Activated CD8-positive, alpha-beta memory T cell treated with anti-CD3 and anti-CD28 coated beads for 48 hours (primary cell): Measurements from ENCODE around the gene PRPF4.

Source experiments
- DNase-seq, 3 experiments: peaks; one replicate each; pipeline ENCODE4 v3.0.0-alpha.2; 2020; ENCODE audit warnings: low read depth in 2 of 3, low spot score in 2 of 3

PRPF4 gene

GRCh38 chr9:113310538-113310937 is 35.1 kb downstream of the PRPF4 start:
- DNase-seq, result no peak

DNA sequence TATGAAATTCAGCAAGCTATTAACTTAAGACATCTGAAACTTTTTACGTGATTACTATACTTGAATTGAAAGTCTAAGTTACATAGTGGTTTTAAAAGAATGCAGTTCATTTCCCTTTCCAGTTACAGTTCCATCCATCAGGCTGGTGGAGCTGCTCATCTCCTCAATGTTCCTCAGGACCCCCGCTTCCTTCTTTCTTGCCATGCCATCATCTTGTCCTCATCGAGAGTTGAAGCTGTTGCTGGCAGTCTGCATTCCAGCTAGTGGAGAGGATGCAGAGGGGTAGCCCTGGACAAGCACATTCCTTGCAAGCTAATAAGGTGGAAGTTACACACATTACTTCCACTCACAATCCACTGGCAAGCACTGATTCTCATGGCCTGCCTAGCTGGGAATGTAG is 36.5 kb downstream of the PRPF4 start:
- DNase-seq, result no peak

DNA sequence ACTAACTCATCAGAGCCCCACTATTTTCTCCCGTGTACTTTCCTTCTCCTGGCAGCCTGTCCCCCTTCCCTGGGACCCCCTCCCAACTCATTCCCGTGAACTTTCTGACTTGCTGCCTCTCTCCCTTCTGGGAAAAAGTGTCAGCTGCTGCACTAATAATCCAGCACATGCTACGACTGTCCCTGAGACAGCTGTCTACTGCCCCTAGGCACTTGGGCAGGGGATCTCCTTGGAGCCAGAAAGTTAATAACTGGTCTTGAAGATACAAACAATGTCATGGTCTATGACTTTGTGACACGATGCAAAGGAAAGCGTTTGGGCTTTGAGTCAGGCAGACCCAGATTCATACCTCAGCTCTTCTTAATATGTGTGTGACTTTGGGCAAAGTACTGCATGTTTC is 37.8 kb downstream of the PRPF4 start:
- no peak for DNase-seq

- DNase-seq, result no peak
Measured at GRCh38 chr9:113315231-113315630, 39.8 kb downstream of the PRPF4 start.

GRCh38 chr9:113316030-113316429 is 40.6 kb downstream of the PRPF4 start:
- DNase-seq, result no peak

GRCh38 chr9:113317777-113318176 is 42.3 kb downstream of the PRPF4 start:
- DNase-seq, result no peak

- no peak for DNase-seq
Measured at GRCh38 chr9:113319054-113319453, 43.6 kb downstream of the PRPF4 start.

DNA sequence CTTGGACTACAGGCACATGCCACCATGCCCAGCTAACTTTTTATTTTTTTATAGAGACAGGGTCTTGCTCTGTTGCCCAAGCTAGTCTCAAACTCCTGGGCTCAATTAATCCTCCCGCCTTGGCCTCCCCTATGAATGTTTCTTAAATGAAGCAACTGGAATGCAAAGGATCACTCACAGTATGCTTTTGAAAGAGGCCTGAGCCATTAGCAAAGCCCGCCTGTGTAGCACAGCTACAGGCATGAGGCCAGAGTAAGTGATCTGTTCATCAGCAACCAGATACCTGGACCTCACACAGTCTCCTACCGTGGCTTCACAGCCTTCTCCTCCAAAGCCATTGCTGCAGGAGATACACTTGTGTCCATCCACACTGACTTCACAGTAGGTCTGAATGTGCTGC is 44.6 kb downstream of the PRPF4 start:
- no peak for DNase-seq

GRCh38 chr9:113322671-113323070 is 47.2 kb downstream of the PRPF4 start:
- DNase-seq, result no peak

DNA sequence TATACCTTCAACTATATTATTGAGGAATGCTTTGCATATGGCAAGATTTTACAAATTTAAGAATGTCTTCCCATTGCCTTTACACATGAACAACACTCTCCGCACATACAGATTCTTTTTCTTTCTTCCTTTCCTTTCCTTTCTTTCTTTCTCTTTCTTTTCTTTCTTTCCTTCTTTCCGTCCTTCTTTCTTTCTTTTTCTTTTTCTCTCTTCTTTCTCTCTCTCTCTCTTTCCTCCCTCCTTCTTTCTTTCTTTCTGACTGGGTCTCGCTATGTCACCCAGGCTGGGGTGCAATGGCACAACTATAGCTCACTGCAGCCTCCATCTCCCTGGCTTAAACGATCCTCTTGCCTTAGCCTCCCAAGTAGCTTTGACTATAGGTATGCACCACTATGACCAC is 50.8 kb downstream of the PRPF4 start:
- no peak for DNase-seq

DNA sequence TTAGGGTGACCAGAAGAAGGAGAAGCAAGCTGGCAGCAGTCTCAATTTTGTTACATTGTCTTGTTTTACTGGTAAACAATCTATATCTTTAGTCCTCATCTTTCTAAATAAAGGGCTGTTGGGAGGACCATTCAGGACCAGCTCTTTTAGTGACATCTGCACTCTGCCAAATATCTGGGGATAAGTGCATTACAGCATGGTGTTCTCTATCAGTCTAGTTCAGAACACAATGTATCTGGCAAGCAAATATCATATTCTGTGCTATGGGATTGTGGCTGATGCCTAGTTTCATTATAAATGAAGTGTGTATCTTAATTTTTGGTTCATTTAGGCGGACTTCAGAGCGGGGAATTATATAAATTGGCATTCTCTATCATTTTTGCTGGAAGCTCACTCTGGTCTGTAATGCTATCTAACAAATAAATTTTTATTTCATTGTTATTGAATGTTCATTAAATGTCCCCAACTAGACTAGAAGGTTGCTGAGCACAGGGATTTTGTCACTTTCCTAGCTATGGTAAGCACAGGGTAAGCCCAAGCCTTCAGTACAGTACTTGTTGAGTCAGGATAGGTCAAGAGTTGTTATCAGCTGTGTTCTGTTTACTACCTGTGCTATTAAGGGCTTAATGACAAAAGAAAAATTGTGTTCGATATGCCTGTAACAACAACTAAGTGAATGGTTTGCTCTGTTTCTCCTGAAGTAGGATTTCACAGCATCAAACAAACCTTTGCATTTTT is 52.8 kb downstream of the PRPF4 start:
- DNase-seq, result no peak

GRCh38 chr9:113331780-113332179 is 56.3 kb downstream of the PRPF4 start:
- DNase-seq, result no peak

DNA sequence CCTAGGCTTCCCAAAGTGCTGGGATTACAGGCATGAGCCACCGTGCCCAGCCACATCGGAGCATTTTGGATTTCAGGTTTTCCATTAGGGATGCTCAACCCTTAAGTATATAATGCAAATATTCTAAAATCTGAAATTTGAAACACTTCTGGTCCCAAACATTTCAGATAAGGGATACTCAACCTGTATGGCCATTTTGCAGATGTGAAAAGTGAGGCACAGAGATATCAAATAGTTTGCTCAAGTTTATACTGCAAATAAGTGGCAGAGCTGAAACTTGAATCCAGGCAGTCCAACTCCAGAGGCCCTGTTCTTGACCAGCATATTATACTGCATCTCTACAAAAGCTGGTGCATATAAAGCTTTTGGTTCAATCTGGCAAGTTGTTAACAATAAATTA is 62.3 kb downstream of the PRPF4 start:
- no peak for DNase-seq

GRCh38 chr9:113340011-113340699 is 64.7 kb downstream of the PRPF4 start, which contains the start of gene WDR31:
Gene WDR31 (minus strand): TSS chr9:113340275. CDS start chr9:113332022, 8,253 bp downstream.
- peak; percentile 70 to 72 (median 72) for DNase-seq

- no peak for DNase-seq
Measured at GRCh38 chr9:113341712-113342410, 66.4 kb downstream of the PRPF4 start.
